H1 (cell line): ENCODE measurements around the gene SPRR4. TPM values are rescaled to one million over a fixed set of nuclear protein-coding genes. Genes with fewer than 3 reads are reported as not detected.

Experiments used
- CEBPB ChIP-seq: IDR thresholded peaks from 2 replicates; pipeline ENCODE4 v1.6.1; 2012; ENCODE audit warnings: low read depth, low read length
- CREB1 ChIP-seq: IDR thresholded peaks from 2 replicates; pipeline ENCODE4 v1.6.1; 2012; ENCODE audit warnings: inconsistent platforms
- polyA plus RNA-seq, 7 experiments: library from polyadenylated mRNA; depleted of rRNA in 3 of 7; stranded (reverse) in 5 of 7; unstranded in 2 of 7; fragments of >200 nt in 5 of 7; fragments of 200-250 nt in 2 of 7; gene quantifications; 1 replicate in 5 of 7; 2 replicates in 1 of 7; 4 replicates in 1 of 7; pipeline versions ENCODE4 v1.2.1 to v1.2.3, GENCODE V29; 2011 to 2013; ENCODE audit warnings: missing spikeins in 2 of 7, mixed read lengths in 2 of 7
- total RNA-seq: library from RNA; stranded (reverse); fragmentation: NEBNext Ultra II Directional; extraction: Animal tissue kit (Norgen Biotek cat#: 25700); gene quantifications from 2 replicates; pipeline ENCODE4 v1.2.1, GENCODE V29; 2021

SPRR4 gene
- total and polyA plus RNA-seq, 2 of the 8 experiments (the other 6 are each of a cell fraction or from before 2014, with no cell fraction given), result not detected

DNA sequence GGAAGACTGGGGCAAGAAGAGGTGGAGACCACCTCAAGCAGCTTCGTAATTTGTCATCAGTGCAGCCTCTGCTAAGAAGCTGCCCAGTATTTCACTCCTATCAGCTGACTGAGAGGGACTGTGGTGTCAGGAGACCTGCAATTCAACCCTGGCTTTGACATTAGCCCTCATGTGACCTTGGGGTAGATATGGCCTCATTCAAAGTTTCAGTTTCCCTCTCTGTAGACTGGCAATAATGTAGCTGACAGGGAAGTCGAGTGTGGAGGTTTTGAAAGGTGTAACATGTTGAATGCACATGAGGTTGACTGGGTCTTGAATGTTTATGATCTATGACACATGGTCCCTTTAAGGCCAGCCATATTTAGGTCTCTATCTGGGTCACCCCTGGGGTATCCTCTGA is 2.2 kb upstream of the SPRR4 start (continued):
- TF ChIP-seq CREB1, result no peak
- TF ChIP-seq CEBPB, result no peak
